Smooth muscle cell (in vitro differentiated cells): ENCODE measurements around the gene CD200R1L. TPM values are rescaled to one million over a fixed set of nuclear protein-coding genes. Genes with fewer than 3 reads are reported as not detected.

Experiments
- DNase-seq: peaks from one replicate; lab custom pipeline; 2025; ENCODE audit not compliant: unreplicated experiment; lab: John Stamatoyannopoulos, UW
- H2AFZ ChIP-seq: fragments of 200-600 bp; sonication (generic); 2 replicates; pipeline ENCODE4 v1.6.0; 2016; ENCODE audit warnings: antibody characterized with exemption, low read depth, mild to moderate bottlenecking
- H3F3A ChIP-seq: fragments of 200-600 bp; sonication (generic); 2 replicates; pipeline ENCODE4 v1.6.0; 2017; ENCODE audit warnings: antibody characterized with exemption, low read depth
- H3K27ac ChIP-seq: fragments of 200-600 bp; sonication (generic); 2 replicates; pipeline ENCODE4 v1.5.1; 2016; ENCODE audit warnings: low read depth, mild to moderate bottlenecking
- H3K27me3 ChIP-seq: fragments of 200-600 bp; sonication (generic); 2 replicates; pipeline ENCODE4 v1.6.1; 2016; ENCODE audit warnings: low read depth, mild to moderate bottlenecking
- H3K36me3 ChIP-seq: fragments of 200-600 bp; sonication (generic); 2 replicates; pipeline ENCODE4 v1.5.1; 2016; ENCODE audit warnings: low read depth
- H3K4me1 ChIP-seq: fragments of 200-600 bp; sonication (generic); 2 replicates; pipeline ENCODE4 v1.5.1; 2016; ENCODE audit warnings: low read depth
- H3K4me2 ChIP-seq: fragments of 200-600 bp; sonication (generic); 2 replicates; pipeline ENCODE4 v1.6.0; 2016; ENCODE audit warnings: mild to moderate bottlenecking
- H3K4me3 ChIP-seq: fragments of 200-600 bp; sonication (generic); 2 replicates; pipeline ENCODE4 v1.5.1; 2016; ENCODE audit warnings: mild to moderate bottlenecking
- H3K79me2 ChIP-seq: fragments of 200-600 bp; sonication (generic); 2 replicates; pipeline ENCODE4 v1.6.0; 2016; ENCODE audit warnings: low read depth, mild to moderate bottlenecking
- H3K9ac ChIP-seq: fragments of 200-600 bp; sonication (generic); 2 replicates; pipeline ENCODE4 v1.6.0; 2016; ENCODE audit warnings: low read depth
- H3K9me3 ChIP-seq: fragments of 200-600 bp; sonication (generic); replicated peaks from 2 replicates; pipeline ENCODE4 v1.5.1; 2016; ENCODE audit warnings: low read depth
- H4K20me1 ChIP-seq: fragments of 200-600 bp; sonication (generic); 2 replicates; pipeline ENCODE4 v1.6.0; 2016; ENCODE audit warnings: low read depth
- CTCF ChIP-seq: fragments of 200-600 bp; sonication (generic); IDR thresholded peaks from 2 replicates; pipeline ENCODE4 v1.5.1; 2017; ENCODE audit warnings: borderline replicate concordance, mild to moderate bottlenecking, antibody characterized with exemption; ENCODE audit not compliant: insufficient read depth, poor library complexity, severe bottlenecking
- WGBS: methylation state at CpG from one replicate; pipeline ENCODE4 v1.1.7; 2016; ENCODE audit warnings: low lambda C conversion rate; 5-methylcytosine and 5-hydroxymethylcytosine counted together
- polyA plus RNA-seq: library from polyadenylated mRNA; unstranded; fragments of >200 nt; fragmentation: Nextera tagmentation; extraction: Ambion mirVana; gene quantifications from 2 replicates; pipeline ENCODE4 v1.2.1, GENCODE V29; 2016
- total RNA-seq: library from RNA; depleted of rRNA; stranded (reverse); fragments of >200 nt; gene quantifications from 2 replicates; pipeline ENCODE4 v1.2.3, GENCODE V29; 2014

The CD200R1L gene
- total and polyA plus RNA-seq, 2 experiments from 2014 or later, result not detected

- peaks cover 4% of the 10 kb centered on the region for H3F3A ChIP-seq
- no peaks in the 10 kb centered on the region for H3K27me3 ChIP-seq
- no peaks in the 10 kb centered on the region for H3K9me3 ChIP-seq
- no peak overlapping the region for H3K4me2 ChIP-seq
- WGBS, result 83% methylated on average over 1 of the region's 1 CpG
- H2AFZ ChIP-seq, result no peak overlapping the region
- H4K20me1 ChIP-seq, result no peaks in the 10 kb centered on the region
- H3K27ac ChIP-seq, result no peak overlapping the region
- H3K9ac ChIP-seq, result no peak overlapping the region
- TF ChIP-seq CTCF, result no peak
- no peaks in the 10 kb centered on the region for H3K4me1 ChIP-seq
- H3K79me2 ChIP-seq, result no peaks in the 10 kb centered on the region
- no peak overlapping the region for H3K4me3 ChIP-seq
- H3K36me3 ChIP-seq, result no peaks in the 10 kb centered on the region
- no peak for DNase-seq
Observed at GRCh38 chr3:112818289-112818688, 28.4 kb downstream of the CD200R1L start.

- H3K4me2 ChIP-seq, result no peak overlapping the region
- H2AFZ ChIP-seq, result no peak overlapping the region
- no peak overlapping the region for H3K9ac ChIP-seq
- no peaks in the 10 kb centered on the region for H3K79me2 ChIP-seq
- no peak for DNase-seq
- no peak overlapping the region for H3K27ac ChIP-seq
- H3K36me3 ChIP-seq, result no peaks in the 10 kb centered on the region
- H3F3A ChIP-seq, result peaks cover 9% of the 10 kb centered on the region
- no peak for TF ChIP-seq CTCF
- no peaks in the 10 kb centered on the region for H3K9me3 ChIP-seq
- H4K20me1 ChIP-seq, result no peaks in the 10 kb centered on the region
- 58% methylated on average over 3 of the region's 3 CpGs for WGBS
- no peaks in the 10 kb centered on the region for H3K27me3 ChIP-seq
- no peaks in the 10 kb centered on the region for H3K4me1 ChIP-seq
- no peak overlapping the region for H3K4me3 ChIP-seq
Observed at GRCh38 chr3:112817797-112818196, 28.9 kb downstream of the CD200R1L start.

GRCh38 chr3:112817271-112817670 lies 29.4 kb downstream of the CD200R1L start:
- H3F3A ChIP-seq, result peaks cover 13% of the 10 kb centered on the region

More at GRCh38 chr3:112817271-112817670, 29.4 kb downstream of the CD200R1L start:
- no peak overlapping the region for H3K9ac ChIP-seq
- no peak overlapping the region for H3K4me2 ChIP-seq
- no peak for DNase-seq
- H4K20me1 ChIP-seq, result no peaks in the 10 kb centered on the region
- H3K27ac ChIP-seq, result no peak overlapping the region
- no peak overlapping the region for H3K4me3 ChIP-seq
- no peaks in the 10 kb centered on the region for H3K36me3 ChIP-seq
- H3K9me3 ChIP-seq, result no peaks in the 10 kb centered on the region
- TF ChIP-seq CTCF, result no peak
- no peaks in the 10 kb centered on the region for H3K79me2 ChIP-seq
- no peaks in the 10 kb centered on the region for H3K27me3 ChIP-seq
- H2AFZ ChIP-seq, result no peak overlapping the region
- H3K4me1 ChIP-seq, result no peaks in the 10 kb centered on the region
